HepG2 (cell line): ENCODE data around the gene TOB1. TPM values are rescaled to one million over a fixed set of nuclear protein-coding genes. Genes with fewer than 3 reads are reported as not detected.

Source experiments
- CCAR2 ChIP-seq: fragments of 200-400 bp; formaldehyde crosslinking; optimal IDR thresholded peaks from 2 replicates; pipeline ENCODE3; 2018; ENCODE audit warnings: low read depth, mild to moderate bottlenecking, low read length, moderate library complexity
- IRX3 ChIP-seq: sonication (generic); formaldehyde crosslinking; IDR thresholded peaks from 2 replicates; pipeline ENCODE4 v1.8.1; 2023; ENCODE audit warnings: mild to moderate bottlenecking, low read depth, missing genetic modification reagents, borderline replicate concordance
- KMT2A ChIP-seq: sonication (generic); formaldehyde crosslinking; IDR thresholded peaks from 2 replicates; pipeline ENCODE4 v1.4.0; 2020; ENCODE audit warnings: missing genetic modification reagents
- KMT2B ChIP-seq: IDR thresholded peaks from 2 replicates; pipeline ENCODE4 v1.6.1; 2016; ENCODE audit warnings: missing genetic modification reagents, missing compliant biosample characterization
- MAF1 ChIP-seq: sonication (generic); formaldehyde crosslinking; IDR thresholded peaks from 2 replicates; pipeline ENCODE4 v1.5.0; 2020; ENCODE audit warnings: missing genetic modification reagents, borderline replicate concordance
- MEIS2 ChIP-seq: sonication (generic); formaldehyde crosslinking; IDR thresholded peaks from 2 replicates; pipeline ENCODE4 v1.9.0; 2021; ENCODE audit warnings: mild to moderate bottlenecking, missing genetic modification reagents
- RARG ChIP-seq: sonication (generic); formaldehyde crosslinking; IDR thresholded peaks from 2 replicates; pipeline ENCODE4 v1.4.0; 2020; ENCODE audit warnings: low read depth, mild to moderate bottlenecking, missing genetic modification reagents
- SMARCE1 ChIP-seq: fragments of 450-650 bp; IDR thresholded peaks from 2 replicates; pipeline ENCODE4 v1.6.1; 2017; ENCODE audit warnings: borderline replicate concordance
- SOX6 ChIP-seq, 2 experiments: fragments of 450-650 bp in 1 of 2; sonication (generic) in 1 of 2; formaldehyde crosslinking in 1 of 2; IDR thresholded peaks; 2 replicates each; pipeline versions ENCODE4 v1.4.0 to v1.6.1; 2017 to 2020; ENCODE audit warnings: antibody characterized with exemption in 1 of 2, mild to moderate bottlenecking in 1 of 2, missing genetic modification reagents in 1 of 2
- TAF1 ChIP-seq: sonication (generic); formaldehyde crosslinking; IDR thresholded peaks from 2 replicates; pipeline ENCODE4 v1.4.0; 2020; ENCODE audit warnings: missing genetic modification reagents
- TBX2 ChIP-seq: sonication (generic); formaldehyde crosslinking; IDR thresholded peaks from 2 replicates; pipeline ENCODE4 v1.5.0; 2020; ENCODE audit warnings: missing genetic modification reagents, mild to moderate bottlenecking, borderline replicate concordance
- ZBTB8A ChIP-seq: sonication (generic); formaldehyde crosslinking; IDR thresholded peaks from 2 replicates; pipeline ENCODE4 v1.4.0; 2020; ENCODE audit warnings: mild to moderate bottlenecking, low read depth, missing genetic modification reagents, borderline replicate concordance
- ZFP82 ChIP-seq: sonication (generic); formaldehyde crosslinking; IDR thresholded peaks from 2 replicates; pipeline ENCODE4 v1.5.1; 2020; ENCODE audit warnings: mild to moderate bottlenecking, missing genetic modification reagents, borderline replicate concordance
- ZNF251 ChIP-seq: sonication (generic); formaldehyde crosslinking; IDR thresholded peaks from 2 replicates; pipeline ENCODE4 v1.9.0; 2021; ENCODE audit warnings: mild to moderate bottlenecking, missing genetic modification reagents
- ZNF530 ChIP-seq: sonication (generic); formaldehyde crosslinking; IDR thresholded peaks from 2 replicates; pipeline ENCODE4 v1.5.0; 2020; ENCODE audit warnings: low read depth, mild to moderate bottlenecking, missing genetic modification reagents
- ZNF792 ChIP-seq: IDR thresholded peaks from 2 replicates; pipeline ENCODE4 v1.6.1; 2016
- ZNF883 ChIP-seq: sonication (generic); formaldehyde crosslinking; IDR thresholded peaks from 2 replicates; pipeline ENCODE4 v1.5.1; 2020; ENCODE audit warnings: mild to moderate bottlenecking, missing genetic modification reagents; ENCODE audit errors: not compliant biosample characterization
- polyA plus RNA-seq, 8 experiments: library from polyadenylated mRNA; depleted of rRNA in 3 of 8; stranded (reverse) in 7 of 8; unstranded in 1 of 8; fragments of >200 nt; fragmentation: Illumina TruSeq in 4 of 8; extraction: Trizol in 4 of 8; gene quantifications; 2 replicates each; pipeline versions ENCODE4 v1.2.1 to v1.2.3, GENCODE V29; 2011 to 2016; ENCODE audit warnings: low read depth in 4 of 8, missing spikeins in 1 of 8, mixed read lengths in 1 of 8; ENCODE audit not compliant: insufficient read depth in 1 of 8
- total RNA-seq, 5 experiments: library from RNA; depleted of rRNA; stranded (reverse); fragments of >200 nt; fragmentation: Illumina TruSeq; extraction: Trizol; gene quantifications; 2 replicates each; pipeline ENCODE4 v1.2.3, GENCODE V29; 2016; ENCODE audit warnings: low read depth in 1 of 5
- TF ChIP-seq, protein P1 (sequence below): sonication (generic); formaldehyde crosslinking; IDR thresholded peaks from 2 replicates; pipeline ENCODE4 v1.4.0; 2020; ENCODE audit warnings: missing genetic modification reagents, borderline replicate concordance
- TF ChIP-seq, protein P2 (sequence below): sonication (generic); formaldehyde crosslinking; IDR thresholded peaks from 2 replicates; pipeline ENCODE4 v1.8.0; 2022; ENCODE audit warnings: mild to moderate bottlenecking, missing genetic modification reagents, moderate library complexity
- TF ChIP-seq, protein P3 (sequence below): sonication (generic); formaldehyde crosslinking; IDR thresholded peaks from 2 replicates; pipeline ENCODE4 v1.8.0; 2023; ENCODE audit warnings: mild to moderate bottlenecking, missing genetic modification reagents
- TF ChIP-seq, protein P4 (sequence below): sonication (generic); formaldehyde crosslinking; IDR thresholded peaks from 2 replicates; pipeline ENCODE4 v1.8.1; 2023; ENCODE audit warnings: mild to moderate bottlenecking, moderate library complexity, missing genetic modification reagents
- TF ChIP-seq, protein P5 (sequence below): sonication (generic); formaldehyde crosslinking; IDR thresholded peaks from 2 replicates; pipeline ENCODE4 v1.5.0; 2020; ENCODE audit warnings: missing genetic modification reagents

The TOB1 gene
- total and polyA plus RNA-seq, 2 of the 13 experiments (the other 11 are each of a cell fraction or from before 2014, with no cell fraction given) = 21.9 to 57.7 TPM

DNA sequence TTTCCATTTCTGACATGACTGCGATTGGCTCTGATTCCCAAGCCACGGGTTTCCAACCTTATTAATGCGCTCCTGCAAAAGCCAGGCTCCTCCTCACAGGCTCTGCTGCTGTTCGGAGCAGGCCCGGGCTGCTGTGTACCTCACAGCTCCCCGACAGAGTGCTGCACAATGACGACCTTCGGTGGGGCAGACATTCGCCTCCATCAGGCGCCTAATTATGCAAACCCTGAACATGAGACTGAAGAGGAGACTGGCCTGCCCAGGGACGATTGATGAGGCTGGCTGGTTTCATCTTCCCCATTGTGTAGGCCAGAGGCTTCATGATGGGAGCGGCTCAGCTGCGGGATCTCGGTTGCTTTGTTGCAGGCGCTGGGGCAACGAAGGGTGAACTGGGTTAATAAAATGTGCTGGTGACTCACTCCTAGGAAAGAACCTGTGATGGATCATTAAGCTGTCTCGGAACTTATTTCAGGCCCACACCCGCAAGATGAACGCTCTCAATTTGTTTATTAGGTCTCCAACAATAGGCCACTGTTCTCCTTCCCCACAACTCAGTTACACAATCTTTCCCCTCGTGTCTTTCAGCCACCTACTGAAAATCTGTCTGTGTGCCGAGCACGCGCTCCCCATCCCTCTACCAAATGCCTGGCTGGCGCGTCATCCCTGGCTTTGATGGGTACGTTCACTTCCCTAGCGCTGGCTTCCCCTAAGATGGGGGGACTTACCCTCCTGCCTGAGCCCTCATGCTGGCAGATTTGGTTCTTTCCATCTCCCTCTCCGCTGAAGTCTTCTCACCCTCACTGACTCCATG, 27.2 kb upstream of the TOB1 start (continued):
- TF ChIP-seq, protein P1, sequence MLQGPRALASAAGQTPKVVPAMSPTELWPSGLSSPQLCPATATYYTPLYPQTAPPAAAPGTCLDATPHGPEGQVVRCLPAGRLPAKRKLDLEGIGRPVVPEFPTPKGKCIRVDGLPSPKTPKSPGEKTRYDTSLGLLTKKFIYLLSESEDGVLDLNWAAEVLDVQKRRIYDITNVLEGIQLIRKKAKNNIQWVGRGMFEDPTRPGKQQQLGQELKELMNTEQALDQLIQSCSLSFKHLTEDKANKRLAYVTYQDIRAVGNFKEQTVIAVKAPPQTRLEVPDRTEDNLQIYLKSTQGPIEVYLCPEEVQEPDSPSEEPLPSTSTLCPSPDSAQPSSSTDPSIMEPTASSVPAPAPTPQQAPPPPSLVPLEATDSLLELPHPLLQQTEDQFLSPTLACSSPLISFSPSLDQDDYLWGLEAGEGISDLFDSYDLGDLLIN (CRISPR knock-in tag) = no peak
- TF ChIP-seq, protein P2, sequence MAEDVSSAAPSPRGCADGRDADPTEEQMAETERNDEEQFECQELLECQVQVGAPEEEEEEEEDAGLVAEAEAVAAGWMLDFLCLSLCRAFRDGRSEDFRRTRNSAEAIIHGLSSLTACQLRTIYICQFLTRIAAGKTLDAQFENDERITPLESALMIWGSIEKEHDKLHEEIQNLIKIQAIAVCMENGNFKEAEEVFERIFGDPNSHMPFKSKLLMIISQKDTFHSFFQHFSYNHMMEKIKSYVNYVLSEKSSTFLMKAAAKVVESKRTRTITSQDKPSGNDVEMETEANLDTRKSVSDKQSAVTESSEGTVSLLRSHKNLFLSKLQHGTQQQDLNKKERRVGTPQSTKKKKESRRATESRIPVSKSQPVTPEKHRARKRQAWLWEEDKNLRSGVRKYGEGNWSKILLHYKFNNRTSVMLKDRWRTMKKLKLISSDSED (CRISPR knock-in tag) = no peak
- peak; percentile 94 for TF ChIP-seq ZNF792
- TF ChIP-seq, protein P3, sequence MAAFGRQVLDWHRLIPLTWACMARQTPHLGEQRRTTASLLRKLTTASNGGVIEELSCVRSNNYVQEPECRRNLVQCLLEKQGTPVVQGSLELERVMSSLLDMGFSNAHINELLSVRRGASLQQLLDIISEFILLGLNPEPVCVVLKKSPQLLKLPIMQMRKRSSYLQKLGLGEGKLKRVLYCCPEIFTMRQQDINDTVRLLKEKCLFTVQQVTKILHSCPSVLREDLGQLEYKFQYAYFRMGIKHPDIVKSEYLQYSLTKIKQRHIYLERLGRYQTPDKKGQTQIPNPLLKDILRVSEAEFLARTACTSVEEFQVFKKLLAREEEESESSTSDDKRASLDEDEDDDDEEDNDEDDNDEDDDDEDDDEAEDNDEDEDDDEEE (CRISPR knock-in tag) = peak; percentile 94; the same call in 1 of the 2 replicates
- TF ChIP-seq TBX2 (CRISPR knock-in tag) = peak; percentile 94
- no peak for TF ChIP-seq SOX6 (IDR thresholded peaks at IDR 0.05)
- peak; percentile 95 for TF ChIP-seq SOX6 (CRISPR knock-in tag; IDR thresholded peaks at IDR 0.05)
- TF ChIP-seq MEIS2 (CRISPR knock-in tag) = no peak
- no peak; the same call in 1 of the 2 replicates for TF ChIP-seq ZFP82
- TF ChIP-seq, protein P4, sequence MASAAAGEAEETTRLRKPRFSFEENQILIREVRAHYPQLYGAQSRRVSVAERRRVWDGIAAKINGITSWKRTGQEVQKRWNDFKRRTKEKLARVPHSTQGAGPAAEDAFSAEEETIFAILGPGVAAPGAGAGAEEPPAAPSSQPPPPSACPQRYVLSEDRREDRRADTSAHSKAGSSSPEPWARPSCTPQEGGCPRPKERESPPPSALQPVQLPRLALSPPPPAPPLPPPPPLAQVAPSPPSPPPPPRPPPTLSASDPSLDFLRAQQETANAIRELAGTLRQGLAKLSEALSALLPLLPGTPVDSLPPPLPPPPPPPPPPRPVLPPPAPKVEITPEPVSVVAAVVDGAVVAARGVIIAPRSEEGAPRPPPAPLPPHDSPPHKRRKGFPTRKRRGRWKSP (CRISPR knock-in tag) = peak; percentile 92
- TF ChIP-seq SMARCE1 = no peak
- peak; percentile 70; the same call in 1 of the 2 replicates for TF ChIP-seq KMT2A (CRISPR knock-in tag)
- no peak for TF ChIP-seq ZNF251
- TF ChIP-seq ZBTB8A (CRISPR knock-in tag) = no peak
- TF ChIP-seq KMT2B (CRISPR knock-in tag) = peak; percentile 87
- TF ChIP-seq RARG (CRISPR knock-in tag) = no peak
- TF ChIP-seq MAF1 = no peak
- TF ChIP-seq CCAR2 = no peak
- peak; percentile 83 for TF ChIP-seq TAF1 (CRISPR knock-in tag)
- TF ChIP-seq ZNF883 (CRISPR knock-in tag) = no peak
- TF ChIP-seq, protein P5, sequence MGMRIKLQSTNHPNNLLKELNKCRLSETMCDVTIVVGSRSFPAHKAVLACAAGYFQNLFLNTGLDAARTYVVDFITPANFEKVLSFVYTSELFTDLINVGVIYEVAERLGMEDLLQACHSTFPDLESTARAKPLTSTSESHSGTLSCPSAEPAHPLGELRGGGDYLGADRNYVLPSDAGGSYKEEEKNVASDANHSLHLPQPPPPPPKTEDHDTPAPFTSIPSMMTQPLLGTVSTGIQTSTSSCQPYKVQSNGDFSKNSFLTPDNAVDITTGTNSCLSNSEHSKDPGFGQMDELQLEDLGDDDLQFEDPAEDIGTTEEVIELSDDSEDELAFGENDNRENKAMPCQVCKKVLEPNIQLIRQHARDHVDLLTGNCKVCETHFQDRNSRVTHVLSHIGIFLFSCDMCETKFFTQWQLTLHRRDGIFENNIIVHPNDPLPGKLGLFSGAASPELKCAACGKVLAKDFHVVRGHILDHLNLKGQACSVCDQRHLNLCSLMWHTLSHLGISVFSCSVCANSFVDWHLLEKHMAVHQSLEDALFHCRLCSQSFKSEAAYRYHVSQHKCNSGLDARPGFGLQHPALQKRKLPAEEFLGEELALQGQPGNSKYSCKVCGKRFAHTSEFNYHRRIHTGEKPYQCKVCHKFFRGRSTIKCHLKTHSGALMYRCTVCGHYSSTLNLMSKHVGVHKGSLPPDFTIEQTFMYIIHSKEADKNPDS = no peak
- no peak for TF ChIP-seq ZNF530 (CRISPR knock-in tag)
- no peak for TF ChIP-seq IRX3 (CRISPR knock-in tag)
